ENCODE measurements around the gene AQP12A. TPM values are rescaled to one million over a fixed set of nuclear protein-coding genes. Genes with fewer than 3 reads are reported as not detected.

AQP12A gene
- total RNA-seq, 1 donor from 2014 or later, result not detected

GRCh38 chr2:240705204-240705791 is 13.6 kb downstream of the AQP12A start:
- Mint-ChIP-seq H3K4me1 (no peaks in the 10 kb centered on the region), H3K9me3 (no peaks in the 10 kb centered on the region), H3K27ac (ENCODE audit: unreplicated experiment) (no peak overlapping the region), H3K36me3 (ENCODE audit: low read depth) (no peaks in the 10 kb centered on the region), H3K4me3 (no peak overlapping the region), H3K27me3 (ENCODE audit: low read depth) (peaks cover 14% of the 10 kb centered on the region)
- no peak for DNase-seq (ENCODE audit: low read depth, low spot score)
- TF ChIP-seq CTCF (conservative IDR thresholded peaks at IDR 0.05), result no peak

DNA sequence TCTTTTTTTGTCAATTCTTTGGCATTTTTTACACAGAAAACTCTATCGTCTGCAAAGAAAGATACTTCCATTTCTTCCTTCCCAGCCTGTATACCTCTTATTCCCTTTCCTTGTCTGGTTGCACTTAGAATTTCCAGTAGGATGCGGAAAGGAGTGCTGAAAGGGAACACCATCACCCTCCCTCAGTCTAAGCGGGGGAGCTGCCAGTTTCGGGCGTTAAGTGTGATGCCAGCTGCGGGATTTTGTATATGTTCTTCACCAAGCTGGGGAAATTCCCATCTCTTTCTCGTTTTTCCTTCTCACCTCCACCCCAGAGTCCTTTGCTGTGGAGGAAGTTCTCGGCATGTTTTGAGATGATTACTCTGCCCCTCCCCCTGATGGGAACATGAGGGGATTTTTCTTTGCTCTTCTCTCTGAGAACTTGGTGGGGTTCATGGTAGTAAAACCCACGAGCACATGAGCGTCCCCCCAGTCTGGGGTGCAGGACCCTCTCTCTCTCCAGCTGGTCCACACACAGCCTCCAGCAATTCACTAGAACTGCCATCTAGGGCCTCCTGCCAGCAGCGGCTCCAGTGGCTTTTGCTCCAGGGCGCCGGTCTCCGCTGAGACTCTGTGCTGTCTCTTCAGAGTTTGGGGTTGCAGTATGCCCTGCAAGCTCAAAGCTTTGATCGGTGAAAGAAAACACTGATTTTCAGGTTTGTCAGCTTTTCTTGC is 15.5 kb downstream of the AQP12A start:
- H3K4me3 Mint-ChIP-seq, result no peak overlapping the region
- no peaks in the 10 kb centered on the region for H3K9me3 Mint-ChIP-seq
- H3K27ac Mint-ChIP-seq (ENCODE audit: unreplicated experiment), result no peak overlapping the region
- no peaks in the 10 kb centered on the region for H3K36me3 Mint-ChIP-seq (ENCODE audit: low read depth)
- no peak for DNase-seq (ENCODE audit: low read depth, low spot score)
- TF ChIP-seq CTCF (conservative IDR thresholded peaks at IDR 0.05), result no peak
- H3K27me3 Mint-ChIP-seq (ENCODE audit: low read depth), result peaks cover 14% of the 10 kb centered on the region
- H3K4me1 Mint-ChIP-seq, result no peaks in the 10 kb centered on the region

- Mint-ChIP-seq H3K27me3 (ENCODE audit: low read depth) (peaks cover 14% of the 10 kb centered on the region), H3K9me3 (no peaks in the 10 kb centered on the region), H3K36me3 (ENCODE audit: low read depth) (no peaks in the 10 kb centered on the region), H3K27ac (ENCODE audit: unreplicated experiment) (no peak overlapping the region), H3K4me1 (no peaks in the 10 kb centered on the region), H3K4me3 (no peak overlapping the region)
- DNase-seq (ENCODE audit: low read depth, low spot score), result no peak
- TF ChIP-seq CTCF (conservative IDR thresholded peaks at IDR 0.05), result no peak
Observed at GRCh38 chr2:240707821-240708220, 16.2 kb downstream of the AQP12A start.

DNA sequence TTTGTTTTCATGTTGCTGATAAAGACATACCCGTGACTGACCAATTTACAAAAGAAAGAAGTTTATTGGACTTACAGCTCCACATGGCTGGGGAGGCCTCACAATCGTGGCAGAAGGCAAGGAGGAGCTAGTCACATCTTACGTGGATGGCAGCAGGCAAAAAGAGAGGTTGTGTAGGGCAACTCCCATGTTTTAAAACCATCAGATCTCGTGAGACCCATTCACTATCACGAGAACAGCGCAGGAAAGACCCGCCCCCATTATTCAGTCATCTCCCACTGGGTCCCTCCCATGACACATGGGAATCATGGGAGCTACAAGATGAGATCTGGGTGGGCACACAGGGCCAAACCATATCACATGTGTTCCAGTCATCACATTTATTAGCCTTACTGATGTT is 16.8 kb downstream of the AQP12A start:
- no peaks in the 10 kb centered on the region for H3K36me3 Mint-ChIP-seq (ENCODE audit: low read depth)
- H3K4me3 Mint-ChIP-seq, result no peak overlapping the region
- no peak for DNase-seq (ENCODE audit: low read depth, low spot score)
- peaks cover 14% of the 10 kb centered on the region for H3K27me3 Mint-ChIP-seq (ENCODE audit: low read depth)
- H3K9me3 Mint-ChIP-seq, result no peaks in the 10 kb centered on the region
- H3K4me1 Mint-ChIP-seq, result no peaks in the 10 kb centered on the region
- TF ChIP-seq CTCF (conservative IDR thresholded peaks at IDR 0.05), result no peak
- no peak overlapping the region for H3K27ac Mint-ChIP-seq (ENCODE audit: unreplicated experiment)

DNA sequence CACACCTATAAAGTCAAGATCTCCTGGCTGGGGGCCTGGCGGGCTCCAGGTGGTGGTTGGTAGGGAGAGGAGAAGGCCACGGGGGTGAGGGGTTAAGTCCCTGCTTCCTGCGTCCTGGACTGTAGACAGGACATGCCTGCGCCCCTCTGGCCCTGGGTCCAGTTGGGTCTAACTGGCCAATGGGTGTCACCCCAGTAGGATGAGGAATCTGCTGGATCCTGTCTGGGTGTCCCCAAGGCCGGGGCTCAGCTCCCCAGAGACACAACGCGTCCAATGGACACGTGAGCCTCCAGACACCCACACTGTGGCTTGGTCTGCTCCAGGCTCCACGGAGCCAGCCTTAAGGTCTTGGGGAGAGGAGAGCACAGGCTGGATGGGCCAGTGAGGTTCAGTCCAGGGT is 19.6 kb downstream of the AQP12A start:
- no peaks in the 10 kb centered on the region for H3K36me3 Mint-ChIP-seq (ENCODE audit: low read depth)
- H3K27me3 Mint-ChIP-seq (ENCODE audit: low read depth), result peaks cover 12% of the 10 kb centered on the region
- TF ChIP-seq CTCF (conservative IDR thresholded peaks at IDR 0.05), result no peak
- H3K4me1 Mint-ChIP-seq, result no peaks in the 10 kb centered on the region
- no peak overlapping the region for H3K27ac Mint-ChIP-seq (ENCODE audit: unreplicated experiment)
- no peak overlapping the region for H3K4me3 Mint-ChIP-seq
- no peaks in the 10 kb centered on the region for H3K9me3 Mint-ChIP-seq
- DNase-seq (ENCODE audit: low read depth, low spot score), result no peak

All from neural crest cell (in vitro differentiated cells).